IPS-18a (cell line): Measurements from ENCODE around the gene MYO5A.

Experiments
- H3K27ac ChIP-seq: one replicate; pipeline ENCODE4 v1.5.1; 2013; ENCODE audit warnings: low read length
- H3K27me3 ChIP-seq: one replicate; pipeline ENCODE4 v1.6.1; 2013; ENCODE audit warnings: mild to moderate bottlenecking, low read length; ENCODE audit not compliant: control insufficient read depth, insufficient read depth
- H3K36me3 ChIP-seq: one replicate; pipeline ENCODE4 v1.6.1; 2013; ENCODE audit warnings: low read depth, low read length; ENCODE audit not compliant: control insufficient read depth
- H3K4me1 ChIP-seq: one replicate; pipeline ENCODE4 v1.6.1; 2013; ENCODE audit warnings: low read depth, low read length; ENCODE audit not compliant: control insufficient read depth
- H3K4me3 ChIP-seq: one replicate; pipeline ENCODE4 v1.5.1; 2013; ENCODE audit warnings: low read length
- H3K9ac ChIP-seq: one replicate; pipeline ENCODE4 v1.6.1; 2013; ENCODE audit warnings: mild to moderate bottlenecking, low read length, moderate library complexity
- H3K9me3 ChIP-seq: one replicate; pipeline ENCODE4 v1.6.1; 2013; ENCODE audit warnings: low read depth, low read length; ENCODE audit not compliant: control insufficient read depth

The MYO5A gene

GRCh38 chr15:52336529-52336928 is 192.2 kb downstream of the MYO5A start:
- no peaks in the 10 kb centered on the region for H3K9me3 ChIP-seq
- no peak overlapping the region for H3K27ac ChIP-seq
- peaks cover 24% of the 10 kb centered on the region for H3K4me1 ChIP-seq
- no peak overlapping the region for H3K4me3 ChIP-seq
- H3K36me3 ChIP-seq = no peaks in the 10 kb centered on the region
- H3K27me3 ChIP-seq = no peaks in the 10 kb centered on the region
- H3K9ac ChIP-seq = no peak overlapping the region

DNA sequence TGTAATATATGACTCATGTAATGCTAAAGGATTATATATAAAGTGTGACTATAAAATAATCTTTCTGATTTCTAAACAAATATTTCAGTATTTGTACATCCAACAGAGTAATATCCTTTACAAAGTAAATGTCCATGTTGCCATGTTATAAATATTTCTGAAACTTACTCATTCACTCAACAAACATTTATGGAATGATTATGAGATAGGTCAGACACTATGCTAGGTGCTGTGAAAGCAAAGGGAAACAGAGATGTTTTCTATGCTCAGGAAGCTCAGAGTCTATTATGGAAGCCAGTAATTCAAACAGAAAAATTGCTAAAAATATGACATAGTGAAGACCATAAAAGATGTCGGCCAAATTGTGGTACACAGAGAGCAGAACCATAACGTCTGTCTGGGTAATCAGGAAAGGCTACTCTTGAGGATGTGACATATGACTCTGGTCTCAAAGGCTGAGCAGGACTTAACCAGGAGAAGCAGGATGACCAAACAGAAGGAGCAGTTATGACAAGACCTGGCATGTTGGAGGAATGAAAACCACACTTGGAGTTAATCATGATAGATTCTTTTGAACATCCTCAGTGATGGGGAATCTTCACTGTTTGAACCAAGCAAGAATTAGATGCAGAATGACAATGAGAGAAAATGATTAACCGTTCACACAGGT is 194.1 kb downstream of the MYO5A start:
- Histone ChIP-seq H3K9ac (no peak overlapping the region), H3K27ac (no peak overlapping the region), H3K4me3 (no peak overlapping the region), H3K36me3 (no peaks in the 10 kb centered on the region), H3K27me3 (no peaks in the 10 kb centered on the region), H3K9me3 (no peaks in the 10 kb centered on the region), H3K4me1 (peaks cover 27% of the 10 kb centered on the region)

GRCh38 chr15:52331490-52332240 is 197.0 kb downstream of the MYO5A start:
- Histone ChIP-seq H3K27ac (no peak overlapping the region), H3K4me3 (no peak overlapping the region), H3K36me3 (no peaks in the 10 kb centered on the region), H3K4me1 (peaks cover 5% of the 10 kb centered on the region), H3K9me3 (no peaks in the 10 kb centered on the region), H3K27me3 (no peaks in the 10 kb centered on the region), H3K9ac (no peak overlapping the region)

- Histone ChIP-seq H3K36me3 (no peaks in the 10 kb centered on the region), H3K4me1 (peaks cover 3% of the 10 kb centered on the region), H3K9me3 (no peaks in the 10 kb centered on the region), H3K27me3 (no peaks in the 10 kb centered on the region), H3K9ac (no peak overlapping the region), H3K4me3 (no peak overlapping the region), H3K27ac (no peak overlapping the region)
Observed at GRCh38 chr15:52329987-52330386, 198.7 kb downstream of the MYO5A start.

DNA sequence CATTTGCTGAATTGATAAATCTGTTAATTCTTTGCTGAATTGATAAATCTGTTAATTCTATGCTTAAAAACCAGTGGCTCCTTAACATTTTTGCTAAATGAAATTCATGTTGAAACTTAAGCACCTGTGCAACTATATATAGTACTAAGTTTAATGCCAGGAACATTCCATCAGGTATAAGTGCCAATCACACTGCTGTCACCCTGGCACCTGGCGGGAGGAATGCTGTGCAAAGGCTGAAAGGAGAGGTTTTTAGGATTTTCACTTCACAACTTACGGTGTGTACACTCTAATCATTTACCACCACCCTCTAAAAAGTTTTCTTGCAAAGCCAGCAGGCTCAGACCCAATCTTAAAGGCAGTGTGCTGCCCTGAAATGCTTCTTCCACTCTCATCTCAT is 199.5 kb downstream of the MYO5A start:
- no peaks in the 10 kb centered on the region for H3K36me3 ChIP-seq
- H3K27me3 ChIP-seq = no peaks in the 10 kb centered on the region
- H3K4me3 ChIP-seq = no peak overlapping the region
- no peak overlapping the region for H3K9ac ChIP-seq
- H3K4me1 ChIP-seq = peaks cover 3% of the 10 kb centered on the region
- no peak overlapping the region for H3K27ac ChIP-seq
- no peaks in the 10 kb centered on the region for H3K9me3 ChIP-seq

DNA sequence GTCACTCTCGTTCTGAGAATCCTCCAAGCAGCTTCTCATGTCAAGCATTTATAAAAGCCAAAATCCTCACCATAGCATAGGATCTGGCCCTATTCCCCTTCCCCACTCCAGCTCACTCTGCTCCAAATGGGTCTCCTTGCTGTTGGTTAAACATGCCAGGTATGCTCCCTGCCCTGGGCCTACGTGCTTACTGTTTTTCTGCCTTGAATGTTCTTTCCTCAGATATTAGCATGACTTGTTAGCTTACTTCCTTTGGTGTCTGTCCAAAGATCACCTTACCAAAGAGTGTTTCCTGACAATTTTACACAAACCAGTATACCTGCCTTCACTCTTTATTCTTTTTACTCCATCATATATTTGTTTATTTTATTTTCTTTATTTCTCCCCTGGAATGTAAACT is 200.0 kb downstream of the MYO5A start:
- Histone ChIP-seq H3K4me1 (peaks cover 3% of the 10 kb centered on the region), H3K4me3 (no peak overlapping the region), H3K27ac (no peak overlapping the region), H3K27me3 (no peaks in the 10 kb centered on the region), H3K36me3 (no peaks in the 10 kb centered on the region), H3K9ac (no peak overlapping the region), H3K9me3 (no peaks in the 10 kb centered on the region)

DNA sequence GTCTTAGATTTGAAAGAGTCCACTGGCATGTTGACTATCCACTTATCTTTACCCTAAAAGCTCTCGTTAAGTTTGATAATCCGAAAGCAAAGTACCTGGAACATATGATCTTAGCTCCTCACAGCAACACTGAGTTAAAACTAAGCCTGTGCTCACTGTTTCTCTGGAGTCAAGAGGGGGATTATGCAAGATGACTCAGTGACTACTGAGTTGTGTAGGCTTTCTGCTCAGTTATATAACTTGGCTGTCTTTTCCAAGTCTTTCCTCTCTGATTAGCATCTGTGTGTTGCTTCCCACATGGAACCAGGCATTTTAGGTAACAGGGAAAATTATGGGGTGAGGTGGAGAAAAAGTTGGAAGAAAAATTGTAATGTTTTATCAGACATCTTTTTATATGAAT is 201.9 kb downstream of the MYO5A start:
- Histone ChIP-seq H3K4me1 (peaks cover 3% of the 10 kb centered on the region), H3K36me3 (no peaks in the 10 kb centered on the region), H3K27ac (no peak overlapping the region)

GRCh38 chr15:52324109-52324508 is 204.6 kb downstream of the MYO5A start:
- H3K4me3 ChIP-seq = no peak overlapping the region
- no peak overlapping the region for H3K9ac ChIP-seq
- no peaks in the 10 kb centered on the region for H3K36me3 ChIP-seq
- no peaks in the 10 kb centered on the region for H3K4me1 ChIP-seq
- no peaks in the 10 kb centered on the region for H3K27me3 ChIP-seq
- no peak overlapping the region for H3K27ac ChIP-seq
- H3K9me3 ChIP-seq = no peaks in the 10 kb centered on the region

More for the DNA sequence above, 201.9 kb downstream of the MYO5A start:
- H3K9me3 ChIP-seq = no peaks in the 10 kb centered on the region
- H3K9ac ChIP-seq = no peak overlapping the region
- H3K4me3 ChIP-seq = no peak overlapping the region
- no peaks in the 10 kb centered on the region for H3K27me3 ChIP-seq

DNA sequence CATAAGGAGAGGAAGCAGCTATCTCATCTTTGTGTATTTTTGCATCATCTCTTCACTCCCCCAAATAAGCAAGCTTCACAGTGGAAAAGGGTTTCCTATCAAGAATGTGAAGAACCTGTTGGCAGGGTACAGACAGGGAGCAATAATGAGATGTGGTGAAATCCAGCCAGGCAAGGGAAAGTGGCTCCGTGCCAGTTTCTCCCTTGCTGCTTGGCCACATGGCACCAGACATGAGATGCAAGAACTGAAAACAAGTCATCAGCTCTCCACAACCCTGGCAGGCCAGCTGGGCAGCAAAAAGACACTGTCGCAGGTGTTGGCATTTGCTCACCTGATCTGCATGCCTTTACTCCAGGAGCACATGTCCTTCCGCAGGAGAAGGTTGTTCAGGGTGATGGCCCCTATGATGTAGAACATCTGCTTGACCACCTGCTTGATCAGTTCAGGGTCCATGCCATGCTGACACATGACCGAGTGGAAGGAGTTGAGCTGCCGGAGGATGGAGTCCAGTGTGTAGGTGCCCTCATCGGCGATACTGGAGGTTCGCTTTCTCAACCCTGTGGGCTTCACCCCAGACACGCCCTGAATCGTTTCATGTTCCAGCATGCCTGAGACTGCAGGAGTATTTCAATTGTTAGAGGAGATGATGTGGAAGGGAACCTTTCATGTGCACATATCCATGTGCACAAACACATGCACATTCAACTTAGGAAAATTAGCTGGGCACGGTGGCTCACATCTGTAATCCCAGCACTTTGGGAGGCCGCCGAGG is 209.8 kb downstream of the MYO5A start:
- no peaks in the 10 kb centered on the region for H3K27me3 ChIP-seq
- H3K9ac ChIP-seq = no peak overlapping the region
- no peaks in the 10 kb centered on the region for H3K4me1 ChIP-seq
- H3K27ac ChIP-seq = no peak overlapping the region
- peaks cover 4% of the 10 kb centered on the region for H3K36me3 ChIP-seq
- H3K4me3 ChIP-seq = no peak overlapping the region
- H3K9me3 ChIP-seq = no peaks in the 10 kb centered on the region

GRCh38 chr15:52317688-52318087 is 211.0 kb downstream of the MYO5A start:
- Histone ChIP-seq H3K4me3 (no peak overlapping the region), H3K4me1 (no peaks in the 10 kb centered on the region), H3K9ac (no peak overlapping the region), H3K36me3 (peaks cover 4% of the 10 kb centered on the region), H3K27me3 (no peaks in the 10 kb centered on the region), H3K9me3 (no peaks in the 10 kb centered on the region), H3K27ac (no peak overlapping the region)

DNA sequence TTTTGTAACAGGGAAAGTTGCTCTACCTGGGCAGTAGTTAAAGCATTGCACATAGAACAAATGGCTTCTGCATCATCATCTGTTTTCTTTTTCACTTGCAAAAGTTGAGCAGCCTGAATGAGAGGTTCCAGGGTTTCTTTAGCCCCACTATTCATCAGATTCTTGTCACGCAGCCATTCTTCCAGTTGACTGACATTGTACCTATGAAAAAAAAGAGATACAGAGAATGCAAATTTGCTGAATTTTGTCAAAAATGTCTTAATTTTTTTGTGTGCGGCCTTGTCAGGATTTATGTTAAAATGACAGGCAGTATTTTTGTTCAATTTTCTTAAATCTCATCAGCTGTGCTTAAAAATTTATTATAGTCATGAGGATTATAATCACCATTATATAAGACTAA is 211.7 kb downstream of the MYO5A start:
- Histone ChIP-seq H3K9me3 (no peaks in the 10 kb centered on the region), H3K9ac (no peak overlapping the region), H3K27me3 (no peaks in the 10 kb centered on the region), H3K27ac (no peak overlapping the region), H3K4me1 (no peaks in the 10 kb centered on the region), H3K36me3 (peaks cover 4% of the 10 kb centered on the region), H3K4me3 (no peak overlapping the region)
